GM19395 (cell line): Measurements from ENCODE around the gene UBXN11.
A peak's percentile ranks its signal among the peaks of the same experiment; 100 is the strongest.

Source experiments
- ATAC-seq: cut with Tn5 transposase; IDR thresholded peaks from one replicate; pipeline ENCODE4 v1.9.1; 2021; ENCODE audit warnings: mild to moderate bottlenecking, moderate library complexity; ENCODE audit not compliant: unreplicated experiment

The UBXN11 gene

GRCh38 chr1:26287033-26287711 is 19.3 kb downstream of the UBXN11 start:
- peak; percentile 44 for ATAC-seq

- no peak for ATAC-seq
Measured at GRCh38 chr1:26286064-26286416, 20.4 kb downstream of the UBXN11 start.

- no peak for ATAC-seq
Measured at GRCh38 chr1:26285366-26286063, 20.9 kb downstream of the UBXN11 start.

DNA sequence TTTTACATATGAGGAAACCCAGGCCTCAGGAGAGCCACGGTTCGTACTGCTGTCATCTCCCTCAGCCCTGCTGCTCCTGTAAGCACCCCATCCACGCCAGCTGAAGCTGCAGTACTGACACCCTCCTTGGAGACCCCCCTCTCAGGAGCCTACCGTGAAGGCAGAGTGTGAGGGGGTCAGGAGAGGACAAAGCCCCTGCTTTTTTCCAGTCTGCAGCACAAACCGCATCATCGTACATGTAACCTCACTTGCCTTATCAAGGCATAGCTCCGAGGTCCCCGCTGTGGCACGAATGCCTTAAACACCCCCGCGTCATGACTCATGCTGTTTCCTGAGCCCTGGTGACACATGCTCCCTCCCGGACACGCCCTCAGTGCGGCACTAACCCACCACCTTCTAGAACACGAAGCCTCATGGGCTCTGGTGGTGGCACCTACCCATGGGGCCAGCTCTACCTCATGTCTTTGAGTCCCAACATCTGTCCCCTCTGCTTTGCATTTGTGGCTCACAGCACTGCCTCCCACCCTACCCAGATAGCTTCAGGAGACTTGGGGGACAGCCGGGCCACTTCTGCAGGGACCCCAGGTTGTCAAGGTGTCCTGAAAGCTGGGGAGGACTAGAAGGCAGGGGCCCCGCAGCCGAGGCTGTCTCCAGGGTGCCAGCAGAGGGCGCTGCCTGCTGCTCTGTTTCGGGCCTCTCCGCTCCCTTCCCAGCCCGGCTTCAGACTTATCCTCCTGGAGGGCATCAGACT is 21.7 kb downstream of the UBXN11 start:
- no peak for ATAC-seq

GRCh38 chr1:26283871-26284596 is 22.4 kb downstream of the UBXN11 start:
- no peak for ATAC-seq

GRCh38 chr1:26283279-26283853 is 23.1 kb downstream of the UBXN11 start:
- no peak for ATAC-seq

GRCh38 chr1:26282401-26282918 is 24.0 kb downstream of the UBXN11 start:
- ATAC-seq, result no peak

DNA sequence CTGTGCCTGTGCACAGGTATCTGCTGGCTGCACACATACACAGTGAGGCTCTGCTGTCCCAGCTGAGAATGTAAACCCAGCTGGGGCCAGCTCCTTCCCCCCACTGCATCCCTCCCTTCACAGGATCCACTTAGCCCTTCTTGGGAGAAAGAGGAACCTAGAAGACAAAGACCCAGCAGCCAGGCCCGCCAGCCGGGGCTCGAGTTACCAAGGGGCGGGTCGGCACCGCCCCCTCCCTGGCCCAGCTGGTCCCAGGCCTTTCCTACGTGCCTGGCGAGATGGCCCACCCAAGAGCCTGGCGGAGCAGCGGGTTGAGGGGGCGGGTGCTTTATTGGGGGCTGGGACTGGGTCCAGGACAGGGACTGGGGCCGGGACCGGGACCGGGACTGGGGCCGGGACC is 24.5 kb downstream of the UBXN11 start:
- ATAC-seq, result no peak

DNA sequence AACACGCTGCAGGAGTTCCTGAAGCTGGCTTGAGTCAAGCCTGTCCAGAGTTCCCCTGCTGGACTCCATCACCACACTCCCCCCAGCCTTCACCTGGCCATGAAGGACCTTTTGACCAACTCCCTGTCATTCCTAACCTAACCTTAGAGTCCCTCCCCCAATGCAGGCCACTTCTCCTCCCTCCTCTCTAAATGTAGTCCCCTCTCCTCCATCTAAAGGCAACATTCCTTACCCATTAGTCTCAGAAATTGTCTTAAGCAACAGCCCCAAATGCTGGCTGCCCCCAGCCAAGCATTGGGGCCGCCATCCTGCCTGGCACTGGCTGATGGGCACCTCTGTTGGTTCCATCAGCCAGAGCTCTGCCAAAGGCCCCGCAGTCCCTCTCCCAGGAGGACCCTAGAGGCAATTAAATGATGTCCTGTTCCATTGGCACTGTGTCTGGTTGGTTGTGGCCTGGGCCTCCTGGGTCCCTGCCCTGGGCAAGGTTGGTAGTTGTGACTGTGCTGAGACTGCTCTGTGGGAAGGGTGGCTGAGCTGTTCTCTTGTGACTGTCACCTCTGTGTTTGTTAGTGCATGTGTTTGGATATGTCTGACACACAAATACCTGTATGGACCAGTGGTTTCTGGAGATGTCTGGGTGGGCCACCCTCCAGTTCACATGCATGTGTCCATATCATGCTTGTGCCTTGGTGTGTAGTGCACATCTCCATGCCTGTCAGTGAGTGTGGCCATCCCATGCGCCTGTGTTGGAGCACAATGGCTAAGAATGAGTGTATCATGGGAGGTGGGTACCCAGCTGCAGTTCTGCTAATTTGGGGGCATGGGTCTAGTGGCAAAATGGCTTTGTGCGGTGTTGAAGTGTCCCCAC is 25.1 kb downstream of the UBXN11 start:
- no peak for ATAC-seq

GRCh38 chr1:26280333-26281042 is 25.9 kb downstream of the UBXN11 start:
- no peak for ATAC-seq

DNA sequence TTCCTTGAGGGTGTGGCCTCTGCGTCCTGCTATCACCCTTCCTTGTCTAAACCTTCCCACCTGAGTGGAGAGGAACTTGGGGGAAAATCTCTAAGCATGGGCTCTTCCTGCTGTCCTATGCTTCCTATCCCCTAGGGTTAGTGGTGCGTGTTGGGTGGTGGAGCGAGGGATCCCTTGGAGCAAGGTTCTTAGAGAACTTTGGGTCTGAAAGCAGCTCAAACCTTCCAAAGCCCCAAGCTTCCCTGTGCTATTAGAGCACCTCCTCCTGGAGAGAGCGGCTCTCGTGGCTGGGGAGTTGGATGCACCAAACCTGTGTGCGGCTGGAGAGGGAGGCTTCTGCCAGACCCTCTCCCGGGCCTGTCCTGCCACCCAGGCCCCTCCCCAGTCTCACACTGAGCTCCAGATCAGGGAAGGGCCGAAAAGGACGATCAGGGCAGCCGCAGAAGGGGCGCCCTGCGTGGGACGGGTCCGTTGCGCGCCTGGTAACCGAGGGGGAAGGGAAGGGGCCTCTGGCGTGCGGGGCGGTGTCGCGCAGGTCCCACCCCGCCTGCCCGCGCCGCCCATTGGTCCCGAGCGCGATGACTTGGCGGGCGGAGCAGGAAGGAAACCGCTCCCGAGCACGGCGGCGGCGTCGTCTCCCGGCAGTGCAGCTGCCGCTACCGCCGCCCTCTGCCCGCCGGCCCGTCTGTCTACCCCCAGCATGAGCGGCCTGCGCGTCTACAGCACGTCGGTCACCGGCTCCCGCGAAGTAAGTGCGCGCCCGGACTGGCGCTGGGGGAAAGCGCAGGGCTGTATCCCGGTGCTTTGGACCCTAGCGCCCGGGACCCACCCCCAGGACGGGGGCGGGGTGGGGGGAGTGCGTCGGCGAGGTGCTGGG is 26.7 kb downstream of the UBXN11 start, which contains the start of gene SH3BGRL3:
Gene SH3BGRL3, plus strand, starts transcription at position 631 of the 877 bp plus-strand sequence. Its CDS starts 70 bp downstream, at position 701.
- ATAC-seq, result peak; percentile 61

- ATAC-seq, result no peak
Measured at GRCh38 chr1:26278724-26279455, 27.5 kb downstream of the UBXN11 start.

DNA sequence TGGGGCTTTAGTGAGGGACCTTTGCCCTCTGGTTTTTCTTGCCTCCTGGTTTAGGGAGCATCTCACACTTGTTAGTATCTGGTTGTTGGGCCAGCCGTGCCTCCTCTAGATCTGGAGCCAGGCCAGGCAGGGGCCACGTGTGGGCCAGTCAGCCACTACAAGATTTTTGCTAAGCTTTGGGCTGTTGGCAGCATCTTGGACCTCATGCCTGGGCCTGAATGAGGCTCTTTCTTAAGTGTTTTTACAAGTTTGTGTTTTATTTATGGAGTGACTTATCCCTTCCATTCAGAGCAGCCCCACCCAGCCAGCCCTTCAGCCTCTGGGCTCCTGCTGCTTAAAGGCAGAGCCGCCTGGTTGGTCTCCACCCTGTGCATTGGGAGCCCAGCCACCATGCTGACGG is 28.1 kb downstream of the UBXN11 start:
- no peak for ATAC-seq

DNA sequence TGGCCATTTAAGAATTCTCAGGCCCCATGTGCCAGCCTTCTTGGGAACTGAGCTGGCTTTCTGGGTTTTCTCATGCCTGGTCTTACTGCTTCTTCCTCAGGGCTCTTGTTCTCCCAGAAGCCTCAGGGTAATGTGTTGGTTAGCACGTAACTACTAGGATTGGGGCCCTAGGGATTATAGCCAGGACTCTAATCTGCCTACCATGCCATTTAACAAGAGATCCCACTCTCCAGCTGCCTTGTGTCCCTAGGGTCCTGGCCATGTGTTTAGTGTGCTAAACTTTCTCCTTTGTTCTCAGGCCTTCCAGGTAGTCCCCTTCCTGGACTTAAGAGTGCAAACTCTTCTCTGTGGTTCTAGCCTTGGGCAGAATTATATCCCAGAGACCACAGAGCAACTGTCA is 28.7 kb downstream of the UBXN11 start:
- ATAC-seq, result no peak

- no peak for ATAC-seq
Measured at GRCh38 chr1:26277261-26277661, 29.2 kb downstream of the UBXN11 start.

DNA sequence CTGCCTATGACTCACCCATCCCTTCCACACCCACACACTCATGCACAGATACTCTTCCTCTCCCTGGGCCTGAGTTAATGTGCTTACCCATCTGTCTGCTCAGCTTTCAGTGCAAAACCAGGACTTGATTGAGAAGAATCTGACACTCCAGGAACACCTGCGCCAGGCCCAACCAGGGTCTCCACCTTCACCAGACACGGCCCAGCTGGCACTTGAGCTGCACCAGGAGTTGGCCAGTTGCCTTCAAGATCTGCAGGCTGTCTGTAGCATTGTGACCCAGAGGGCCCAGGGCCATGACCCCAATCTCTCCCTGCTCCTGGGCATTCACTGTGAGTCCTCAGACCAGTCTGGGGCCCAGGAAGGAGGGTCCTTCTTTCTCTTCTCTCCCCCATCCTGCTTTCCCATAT is 30.0 kb downstream of the UBXN11 start:
- ATAC-seq, result no peak
